SH-SY5Y (cell line): ENCODE results near the gene DDC.

ENCODE experiments used
- GATA2 ChIP-seq: IDR thresholded peaks from 2 replicates; pipeline ENCODE4 v1.6.1; 2011; ENCODE audit warnings: mild to moderate bottlenecking, low read depth, low read length
- GATA3 ChIP-seq: IDR thresholded peaks from 2 replicates; pipeline ENCODE4 v1.6.1; 2011; ENCODE audit warnings: low read depth, mild to moderate bottlenecking, low read length, moderate library complexity

- no peak for TF ChIP-seq GATA2
- no peak for TF ChIP-seq GATA3
Measured at GRCh38 chr7:50531928-50532327, 33.3 kb downstream of the DDC start.
